K562 (cell line): Measurements from ENCODE around the gene FOXR1. TPM values are rescaled to one million over a fixed set of nuclear protein-coding genes. Genes with fewer than 3 reads are reported as not detected.

ENCODE experiments used
- ATF6 ChIP-seq: sonication (generic); formaldehyde crosslinking; IDR thresholded peaks from 2 replicates; pipeline ENCODE4 v1.4.0; 2020; ENCODE audit warnings: mild to moderate bottlenecking, missing genetic modification reagents
- CHCHD3 ChIP-seq: fragments of 250-450 bp; sonication (Bioruptor Pico); IDR thresholded peaks from 2 replicates; pipeline ENCODE4 v2.1.2; 2022; ENCODE audit warnings: mild to moderate bottlenecking
- CTBP1 ChIP-seq: fragments of 450-650 bp; IDR thresholded peaks from 2 replicates; pipeline ENCODE4 v1.6.1; 2016; ENCODE audit warnings: borderline replicate concordance
- IRF2 ChIP-seq: sonication (generic); formaldehyde crosslinking; IDR thresholded peaks from 2 replicates; pipeline ENCODE4 v1.8.1; 2022; ENCODE audit warnings: mild to moderate bottlenecking, missing genetic modification reagents
- KLF16 ChIP-seq: IDR thresholded peaks from 2 replicates; pipeline ENCODE4 v1.6.1; 2016; ENCODE audit warnings: antibody characterized with exemption
- MGA ChIP-seq: fragments of 450-650 bp; IDR thresholded peaks from 2 replicates; pipeline ENCODE4 v1.6.1; 2016; ENCODE audit warnings: mild to moderate bottlenecking, moderate library complexity
- NCOR1 ChIP-seq: fragments of 450-650 bp; IDR thresholded peaks from 2 replicates; pipeline ENCODE4 v1.6.1; 2016; ENCODE audit warnings: mild to moderate bottlenecking, moderate library complexity
- NFYB ChIP-seq: IDR thresholded peaks from 2 replicates; pipeline ENCODE4 v1.6.1; 2011; ENCODE audit warnings: mild to moderate bottlenecking, moderate library complexity; ENCODE audit not compliant: insufficient read length; ENCODE audit errors: extremely low read depth
- PHF20 ChIP-seq: fragments of 450-650 bp; IDR thresholded peaks from 2 replicates; pipeline ENCODE4 v1.6.1; 2018; ENCODE audit not compliant: partially characterized antibody
- ZNF699 ChIP-seq: fragments of 250-450 bp; sonication (Bioruptor Pico); IDR thresholded peaks from 2 replicates; pipeline ENCODE4 v1.8.0; 2021; ENCODE audit warnings: mild to moderate bottlenecking, moderate library complexity; ENCODE audit not compliant: insufficient replicate concordance
- polyA plus RNA-seq, 8 experiments: library from polyadenylated mRNA; depleted of rRNA in 4 of 8; stranded (reverse) in 5 of 8; unstranded in 3 of 8; fragments of >200 nt; fragmentation: Nextera tagmentation in 2 of 8; fragmentation: Illumina TruSeq in 1 of 8; extraction: Ambion mirVana in 2 of 8; extraction: Trizol in 1 of 8; gene quantifications; 2 replicates each; pipeline versions ENCODE4 v1.2.1 to v1.2.3, GENCODE V29; 2011 to 2014; ENCODE audit warnings: inconsistent platforms in 1 of 8, missing spikeins in 1 of 8
- total RNA-seq, 7 experiments: library from RNA; depleted of rRNA in 6 of 7; stranded (reverse); fragments of >200 nt in 6 of 7; fragmentation: Illumina TruSeq in 2 of 7; extraction: Trizol in 2 of 7; gene quantifications; 2 replicates each; pipeline versions ENCODE4 v1.2.1 to v1.2.3, GENCODE V29; 2011 to 2021; ENCODE audit warnings: low replicate concordance in 1 of 7

The FOXR1 gene
- total and polyA plus RNA-seq, 9 of the 15 experiments (the other 6 are each of a cell fraction or from before 2014, with no cell fraction given) = not detected

- no peak for TF ChIP-seq KLF16
- 0 out of 2 replicates have a peak, but pooled peaks have one; percentile 43 for TF ChIP-seq CHCHD3 (CRISPR knock-in tag)
- no peak for TF ChIP-seq PHF20
- peak; percentile 99 for TF ChIP-seq CTBP1
- no peak for TF ChIP-seq IRF2 (CRISPR knock-in tag)
- TF ChIP-seq ATF6 (CRISPR knock-in tag) = no peak
- no peak for TF ChIP-seq ZNF699
- no peak for TF ChIP-seq NCOR1
- no peak for TF ChIP-seq MGA
- peak; percentile 83 for TF ChIP-seq NFYB
Observed at GRCh38 chr11:118928101-118928869, 43.3 kb upstream of the FOXR1 start (continued).
